SK-N-MC (cell line): ENCODE data around the gene MARCHF7.

Source experiments
- EZH2 ChIP-seq: fragments of 200-600 bp; sonication (generic); IDR thresholded peaks from one replicate; pipeline ENCODE4 v1.6.1; 2017; ENCODE audit warnings: antibody characterized with exemption
- POLR2AphosphoS5 ChIP-seq: IDR thresholded peaks from 2 replicates; pipeline ENCODE4 v1.6.1; 2012; ENCODE audit warnings: mild to moderate bottlenecking, low read depth, low read length, borderline replicate concordance

- TF ChIP-seq POLR2AphosphoS5 (no peak), EZH2 (no peak)
Measured at GRCh38 chr2:159722580-159722979, 10.3 kb downstream of the MARCHF7 start.
